ENCODE results near the gene PCNT.
A peak's percentile ranks its signal among the peaks of the same experiment; 100 is the strongest.
"Not testable (repeated sequence)": the region's sequence is repeated elsewhere in the genome, so short reads cannot be mapped to it uniquely, and the experiment has no call there.

PCNT gene

GRCh38 chr21:46357335-46357604 is 33.3 kb downstream of the PCNT start:
- FAIRE-seq (no peak), DNase-seq (ENCODE audit: low spot score) (no peak)

- no peak for FAIRE-seq
- DNase-seq (ENCODE audit: low spot score), result no peak
Observed at GRCh38 chr21:46357684-46358425, 33.9 kb downstream of the PCNT start.

- FAIRE-seq (no peak), DNase-seq (ENCODE audit: low spot score) (no peak)
Observed at GRCh38 chr21:46361176-46361575, 37.2 kb downstream of the PCNT start.

- DNase-seq (ENCODE audit: low spot score) (no peak), FAIRE-seq (no peak)
Observed at GRCh38 chr21:46361935-46362334, 38.0 kb downstream of the PCNT start.

GRCh38 chr21:46362946-46363345 is 39.0 kb downstream of the PCNT start:
- no peak for DNase-seq (ENCODE audit: low spot score)
- FAIRE-seq, result no peak

- FAIRE-seq, result no peak
Observed at GRCh38 chr21:46363698-46364097, 39.7 kb downstream of the PCNT start.

GRCh38 chr21:46366091-46366490 is 42.1 kb downstream of the PCNT start:
- DNase-seq (ENCODE audit: low spot score), result no peak
- FAIRE-seq, result no peak

More at GRCh38 chr21:46363698-46364097, 39.7 kb downstream of the PCNT start:
- no peak for DNase-seq (ENCODE audit: low spot score)

GRCh38 chr21:46366561-46366960 is 42.6 kb downstream of the PCNT start:
- FAIRE-seq (no peak), DNase-seq (ENCODE audit: low spot score) (no peak)

- FAIRE-seq (no peak), DNase-seq (ENCODE audit: low spot score) (no peak)
Observed at GRCh38 chr21:46366966-46367365, 43.0 kb downstream of the PCNT start.

- no peak for DNase-seq (ENCODE audit: low spot score)
- no peak for FAIRE-seq
Observed at GRCh38 chr21:46368533-46369285, 44.8 kb downstream of the PCNT start.

GRCh38 chr21:46369520-46370235 is 45.7 kb downstream of the PCNT start:
- no peak for DNase-seq (ENCODE audit: low spot score)
- FAIRE-seq, result no peak

GRCh38 chr21:46371204-46372013 is 47.5 kb downstream of the PCNT start:
- DNase-seq (ENCODE audit: low spot score) (no peak), FAIRE-seq (no peak)

- FAIRE-seq (peak; percentile 99), DNase-seq (ENCODE audit: low spot score) (no peak)
Observed at GRCh38 chr21:46372014-46372485, 48.1 kb downstream of the PCNT start.

- not testable (repeated sequence) for DNase-seq (ENCODE audit: low spot score); FAIRE-seq
Observed at GRCh38 chr21:46372947-46373346, 49.0 kb downstream of the PCNT start.

GRCh38 chr21:46374761-46375389 is 50.9 kb downstream of the PCNT start:
- no peak for FAIRE-seq
- no peak for DNase-seq (ENCODE audit: low spot score)

GRCh38 chr21:46375560-46376230 is 51.7 kb downstream of the PCNT start:
- FAIRE-seq (no peak), DNase-seq (ENCODE audit: low spot score) (no peak)

GRCh38 chr21:46376231-46376628 is 52.3 kb downstream of the PCNT start:
- FAIRE-seq, result no peak

GRCh38 chr21:46376856-46377453 is 53.0 kb downstream of the PCNT start:
- DNase-seq (ENCODE audit: low spot score), result no peak
- no peak for FAIRE-seq

More at GRCh38 chr21:46376231-46376628, 52.3 kb downstream of the PCNT start:
- DNase-seq (ENCODE audit: low spot score), result no peak

- DNase-seq (ENCODE audit: low spot score) (no peak), FAIRE-seq (no peak)
Observed at GRCh38 chr21:46377789-46378188, 53.8 kb downstream of the PCNT start.

GRCh38 chr21:46379105-46379504 is 55.1 kb downstream of the PCNT start:
- no peak for FAIRE-seq
- DNase-seq (ENCODE audit: low spot score), result no peak
